ENCODE results near the gene PDE9A.

Gene PDE9A

DNA sequence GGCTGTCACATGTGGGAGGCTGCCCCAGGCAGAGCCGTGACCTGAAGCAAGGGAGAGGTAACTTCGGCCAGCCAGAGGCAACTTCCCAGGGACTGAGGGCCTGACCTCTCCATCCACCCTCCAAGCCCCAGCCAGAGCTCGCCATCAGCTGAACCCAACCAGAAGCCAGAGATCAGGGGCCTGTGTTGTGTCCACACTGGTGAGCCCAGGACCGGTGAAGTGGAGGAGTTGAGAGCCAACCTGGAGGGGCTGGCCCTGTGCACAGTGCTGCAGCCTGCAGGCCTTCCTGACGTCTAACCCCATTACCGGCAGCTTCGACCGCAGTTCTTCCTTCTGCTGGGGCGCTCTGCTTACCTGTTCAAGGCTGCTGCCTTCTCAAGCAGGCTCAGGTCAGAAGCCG lies 19.6 kb upstream of the PDE9A start:
- TF ChIP-seq CTCF (IDR thresholded peaks at IDR 0.05; ENCODE audit: insufficient read depth, low read length, poor library complexity, severe bottlenecking), result no peak
- H3K27me3 ChIP-seq (replicated peaks; ENCODE audit: control insufficient read depth, insufficient read depth, low read length), result no peaks in the 10 kb centered on the region; the same call in 1 of the 2 replicates
- DNase-seq (ENCODE audit: extremely low read depth, insufficient read length), result no peak
- H3K4me3 ChIP-seq (replicated peaks; ENCODE audit: low read depth, low read length), result no peak overlapping the region
- H3K36me3 ChIP-seq (ENCODE audit: control insufficient read depth, insufficient read depth, low read length), result no peaks in the 10 kb centered on the region

DNA sequence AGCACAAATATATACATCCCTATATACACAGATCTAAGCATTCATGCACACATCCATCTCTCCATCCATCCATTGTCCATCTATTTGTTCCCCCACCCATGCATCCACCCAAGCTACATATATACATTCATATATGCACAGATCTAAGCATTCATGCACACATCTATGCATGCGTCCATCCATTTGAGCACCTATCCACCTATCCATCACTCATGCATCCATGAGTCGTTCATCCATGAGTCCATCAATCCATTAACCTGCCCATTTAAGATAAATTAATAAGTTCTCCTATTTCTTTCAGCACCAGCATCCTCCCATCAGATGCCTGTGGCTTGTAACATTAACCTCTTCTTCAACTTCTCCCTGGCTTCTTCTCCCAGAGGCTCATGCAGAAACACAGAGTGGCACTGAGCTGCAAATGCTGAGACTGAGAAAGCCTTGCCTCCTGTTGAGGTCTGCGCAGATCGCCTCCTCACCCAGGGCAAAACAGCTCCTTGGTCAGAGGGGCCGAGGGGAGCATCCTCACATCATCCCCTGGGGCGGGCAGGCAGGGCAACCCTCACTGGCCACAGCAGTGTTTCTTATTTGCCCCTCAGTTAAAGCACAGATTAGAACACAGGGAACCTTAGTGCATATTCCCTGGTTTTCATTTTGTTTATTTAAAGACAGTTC lies 17.4 kb upstream of the PDE9A start:
- Histone ChIP-seq H3K36me3 (ENCODE audit: control insufficient read depth, insufficient read depth, low read length) (no peaks in the 10 kb centered on the region), H3K27me3 (replicated peaks; ENCODE audit: control insufficient read depth, insufficient read depth, low read length) (no peaks in the 10 kb centered on the region; the same call in 1 of the 2 replicates), H3K4me3 (replicated peaks; ENCODE audit: low read depth, low read length) (no peak overlapping the region)
- no peak for DNase-seq (ENCODE audit: extremely low read depth, insufficient read length)
- TF ChIP-seq CTCF (IDR thresholded peaks at IDR 0.05; ENCODE audit: insufficient read depth, low read length, poor library complexity, severe bottlenecking), result no peak

GRCh38 chr21:42636520-42637266 lies 16.7 kb upstream of the PDE9A start:
- no peak for TF ChIP-seq CTCF (IDR thresholded peaks at IDR 0.05; ENCODE audit: insufficient read depth, low read length, poor library complexity, severe bottlenecking)

GRCh38 chr21:42637267-42638041 lies 16.0 kb upstream of the PDE9A start:
- DNase-seq (ENCODE audit: extremely low read depth, insufficient read length), result no peak
- Histone ChIP-seq H3K27me3 (replicated peaks; ENCODE audit: control insufficient read depth, insufficient read depth, low read length) (peaks cover 3% of the 10 kb centered on the region; the same call in 1 of the 2 replicates), H3K4me3 (replicated peaks; ENCODE audit: low read depth, low read length) (no peak overlapping the region), H3K36me3 (ENCODE audit: control insufficient read depth, insufficient read depth, low read length) (no peaks in the 10 kb centered on the region)
- no peak for TF ChIP-seq CTCF (IDR thresholded peaks at IDR 0.05; ENCODE audit: insufficient read depth, low read length, poor library complexity, severe bottlenecking)

More at GRCh38 chr21:42636520-42637266, 16.7 kb upstream of the PDE9A start:
- no peak for DNase-seq (ENCODE audit: extremely low read depth, insufficient read length)
- no peaks in the 10 kb centered on the region for H3K36me3 ChIP-seq (ENCODE audit: control insufficient read depth, insufficient read depth, low read length)
- H3K27me3 ChIP-seq (replicated peaks; ENCODE audit: control insufficient read depth, insufficient read depth, low read length), result peaks cover 1% of the 10 kb centered on the region; the same call in 1 of the 2 replicates
- no peak overlapping the region for H3K4me3 ChIP-seq (replicated peaks; ENCODE audit: low read depth, low read length)

DNA sequence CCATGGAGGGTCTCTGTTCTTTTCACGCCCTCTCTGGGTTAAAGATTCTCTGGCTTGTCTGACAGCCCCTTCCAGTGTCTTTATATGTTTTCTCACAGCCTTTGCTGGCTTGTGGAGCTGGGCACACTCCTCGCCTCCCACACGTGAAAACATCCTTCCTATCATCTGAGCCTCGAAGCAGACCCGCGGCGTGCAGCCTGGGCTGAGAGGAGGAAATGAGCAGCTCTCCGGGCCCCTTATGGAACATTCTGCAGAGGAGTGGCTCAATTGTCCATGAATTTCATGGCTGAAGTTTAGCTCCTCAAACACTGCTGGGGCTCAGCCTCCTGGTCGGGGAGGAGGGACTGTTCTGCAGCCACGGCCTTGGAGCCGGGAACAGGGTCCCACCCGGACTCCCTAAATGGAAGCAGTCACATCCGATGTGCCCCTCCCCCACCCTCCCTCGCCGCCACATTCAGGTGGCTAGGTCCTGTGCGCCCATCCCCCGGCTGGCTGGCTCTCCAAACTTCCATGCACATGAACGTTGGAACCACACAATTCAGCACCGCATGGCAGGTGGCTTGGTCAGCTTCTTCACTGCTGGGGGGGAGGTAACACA lies 15.1 kb upstream of the PDE9A start:
- Histone ChIP-seq H3K27me3 (replicated peaks; ENCODE audit: control insufficient read depth, insufficient read depth, low read length) (peaks cover 3% of the 10 kb centered on the region; the same call in 1 of the 2 replicates), H3K36me3 (ENCODE audit: control insufficient read depth, insufficient read depth, low read length) (no peaks in the 10 kb centered on the region), H3K4me3 (replicated peaks; ENCODE audit: low read depth, low read length) (no peak overlapping the region)
- DNase-seq (ENCODE audit: extremely low read depth, insufficient read length), result no peak
- TF ChIP-seq CTCF (IDR thresholded peaks at IDR 0.05; ENCODE audit: insufficient read depth, low read length, poor library complexity, severe bottlenecking), result no peak
